COR-L47 (cell line): ENCODE results near the gene DACT2.
"Not testable (repeated sequence)": the region's sequence is repeated elsewhere in the genome, so short reads cannot be mapped to it uniquely, and the experiment has no call there.

ENCODE experiments used
- DNase-seq: peaks from one replicate; lab custom pipeline; 2025; lab: John Stamatoyannopoulos, UW

Gene DACT2

DNA sequence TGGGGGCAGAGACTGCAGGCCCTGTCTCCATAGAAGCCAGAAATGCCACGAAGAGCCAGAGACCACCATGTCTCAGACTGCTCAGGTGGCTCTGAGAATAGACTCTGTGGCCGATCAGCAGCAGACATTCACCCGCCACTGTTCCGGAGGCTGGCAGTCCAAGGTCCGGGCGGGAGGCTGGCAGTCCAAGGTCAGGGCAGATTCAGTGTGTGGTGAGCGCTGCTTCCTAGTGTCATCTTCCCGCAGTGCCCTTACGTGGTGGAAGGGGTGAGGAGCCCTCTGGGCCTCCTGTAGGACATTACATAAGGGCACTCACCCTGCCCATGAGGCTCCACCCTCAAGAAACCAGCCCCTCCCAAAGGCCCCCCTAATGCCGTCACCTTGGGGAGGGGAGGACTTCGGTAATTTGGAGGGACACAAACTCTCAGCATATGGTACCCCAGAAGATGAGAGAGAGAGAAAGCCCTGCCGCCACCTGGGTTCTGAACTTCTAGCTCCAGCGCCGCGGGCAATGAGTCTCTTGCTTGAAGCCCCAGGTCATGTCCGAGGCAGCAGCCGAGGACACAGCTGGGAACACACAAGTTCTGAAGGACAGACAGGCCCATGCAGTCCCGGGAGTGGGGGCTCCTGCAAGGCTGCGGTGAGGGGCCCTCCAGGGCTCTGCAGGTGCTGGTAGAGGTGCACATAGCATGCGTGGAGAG, 36.4 kb downstream of the DACT2 start:
- no peak for DNase-seq

- DNase-seq = no peak
Observed at GRCh38 chr6:168281826-168282225, 37.8 kb downstream of the DACT2 start.

DNA sequence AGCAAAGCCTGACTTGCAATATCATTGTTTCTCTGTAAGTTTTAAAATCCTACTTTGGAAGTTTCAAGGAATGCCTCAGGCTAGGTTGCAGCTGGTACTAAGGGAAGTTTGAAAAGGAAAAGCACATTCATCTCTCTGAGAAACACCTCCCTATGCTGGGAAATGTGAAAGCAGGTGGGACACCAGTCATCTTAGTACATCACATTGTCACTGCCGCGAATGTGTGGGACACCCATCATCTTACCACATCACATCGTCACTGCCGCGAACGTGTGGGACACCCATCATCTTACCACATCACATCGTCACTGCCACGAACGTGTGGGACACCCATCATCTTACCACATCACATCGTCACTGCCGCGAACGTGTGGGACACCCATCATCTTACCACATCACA, 38.3 kb downstream of the DACT2 start:
- DNase-seq = not testable (repeated sequence)

DNA sequence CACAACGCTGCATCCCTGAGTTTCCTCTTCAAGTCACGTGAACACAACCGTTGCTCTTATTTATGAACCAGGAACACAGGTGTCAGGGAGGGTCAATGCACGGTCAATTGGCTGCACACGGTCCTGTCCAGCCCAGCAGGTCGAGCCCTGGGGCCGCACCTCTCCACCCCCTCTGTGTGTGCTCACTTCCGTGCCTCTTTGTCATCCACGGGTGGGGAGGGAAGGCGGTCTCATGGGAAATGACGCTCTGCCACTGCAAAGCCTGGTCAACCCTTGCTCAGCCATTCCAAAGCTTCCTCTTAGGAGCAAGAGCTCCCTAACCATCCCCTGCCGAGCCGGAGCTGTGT, 38.7 kb downstream of the DACT2 start:
- DNase-seq = no peak

GRCh38 chr6:168280020-168280898, 39.3 kb downstream of the DACT2 start:
- DNase-seq = no peak

DNA sequence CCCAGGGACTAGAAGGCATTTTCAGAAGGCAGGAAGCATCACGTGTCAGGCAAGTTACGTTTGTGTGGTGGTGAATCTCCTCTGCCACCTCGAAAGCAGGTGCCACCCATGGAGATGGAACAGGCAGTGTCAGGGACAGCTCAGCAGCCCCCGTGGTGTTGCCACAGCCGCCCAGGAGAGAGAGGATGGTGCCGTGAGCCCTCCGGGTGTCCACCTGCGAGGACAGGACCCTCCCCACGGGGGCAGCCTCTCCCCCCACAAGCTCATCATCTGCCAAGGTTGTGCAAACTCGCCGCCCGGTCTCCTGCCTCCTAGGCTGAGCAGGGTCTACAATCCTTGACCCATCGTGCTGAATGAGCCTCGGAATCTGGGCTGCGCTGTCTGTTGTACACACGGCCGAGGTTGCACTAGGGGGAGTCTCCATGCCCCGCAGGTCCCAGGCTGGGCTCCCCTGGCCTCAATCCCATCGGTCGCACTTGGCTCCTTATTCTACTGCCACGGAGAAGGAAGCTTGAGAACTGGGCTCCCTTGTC, 40.1 kb downstream of the DACT2 start:
- no peak for DNase-seq

GRCh38 chr6:168278904-168279303, 40.7 kb downstream of the DACT2 start:
- no peak for DNase-seq

- DNase-seq = no peak
Observed at GRCh38 chr6:168277274-168277669, 42.3 kb downstream of the DACT2 start.

DNA sequence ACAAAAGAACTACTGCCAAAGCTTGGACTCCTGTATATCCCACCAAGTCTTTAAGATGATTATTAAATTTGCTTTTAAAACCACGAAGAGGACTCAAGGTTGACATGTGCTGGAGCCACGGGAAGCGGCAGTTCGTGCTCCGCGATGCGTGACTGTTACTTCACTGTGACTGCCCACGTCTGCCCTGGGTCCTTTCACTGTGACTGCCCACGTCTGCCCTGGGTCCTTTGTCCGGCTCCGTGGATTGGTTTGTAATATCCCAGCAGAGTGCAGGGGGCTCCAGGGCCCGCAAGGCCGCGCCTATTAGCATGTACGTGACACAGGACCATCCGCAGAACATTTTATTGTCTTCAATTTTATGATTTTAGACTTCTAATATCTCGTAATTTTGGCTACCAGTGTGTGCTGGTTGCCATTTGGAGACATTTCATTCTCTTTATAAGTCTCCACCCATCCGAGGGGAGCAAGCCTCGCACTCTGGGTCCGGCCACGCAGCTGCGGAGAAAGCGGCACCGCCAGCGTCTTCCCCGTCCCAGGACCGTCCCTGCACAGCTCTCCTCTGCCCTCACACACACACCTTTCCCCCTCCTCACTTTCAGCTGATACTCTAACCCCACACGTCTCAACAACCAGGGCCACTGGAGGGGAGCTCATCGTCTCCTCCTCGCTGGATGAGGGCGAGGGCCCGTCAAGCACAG, 42.9 kb downstream of the DACT2 start:
- DNase-seq = no peak

DNA sequence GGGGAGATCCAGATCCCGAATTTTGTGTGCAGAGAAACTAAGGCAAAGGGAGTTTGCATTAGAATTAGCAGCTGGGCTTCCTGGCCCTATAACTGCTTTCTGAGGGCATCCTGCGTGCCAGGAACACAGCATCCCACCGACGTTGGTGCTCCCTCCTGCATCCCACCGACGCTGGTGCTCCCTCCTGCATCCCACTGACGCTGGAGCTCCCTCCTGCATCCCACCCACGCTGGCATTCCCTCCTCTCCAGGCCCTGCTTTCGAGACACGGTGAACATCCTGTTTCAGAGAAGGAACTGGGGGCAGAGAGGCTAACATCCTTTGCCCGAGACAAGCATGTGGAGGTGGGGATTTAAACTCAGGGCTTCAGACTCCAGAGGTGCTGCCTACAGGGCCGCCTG, 44.4 kb downstream of the DACT2 start:
- DNase-seq = no peak

DNA sequence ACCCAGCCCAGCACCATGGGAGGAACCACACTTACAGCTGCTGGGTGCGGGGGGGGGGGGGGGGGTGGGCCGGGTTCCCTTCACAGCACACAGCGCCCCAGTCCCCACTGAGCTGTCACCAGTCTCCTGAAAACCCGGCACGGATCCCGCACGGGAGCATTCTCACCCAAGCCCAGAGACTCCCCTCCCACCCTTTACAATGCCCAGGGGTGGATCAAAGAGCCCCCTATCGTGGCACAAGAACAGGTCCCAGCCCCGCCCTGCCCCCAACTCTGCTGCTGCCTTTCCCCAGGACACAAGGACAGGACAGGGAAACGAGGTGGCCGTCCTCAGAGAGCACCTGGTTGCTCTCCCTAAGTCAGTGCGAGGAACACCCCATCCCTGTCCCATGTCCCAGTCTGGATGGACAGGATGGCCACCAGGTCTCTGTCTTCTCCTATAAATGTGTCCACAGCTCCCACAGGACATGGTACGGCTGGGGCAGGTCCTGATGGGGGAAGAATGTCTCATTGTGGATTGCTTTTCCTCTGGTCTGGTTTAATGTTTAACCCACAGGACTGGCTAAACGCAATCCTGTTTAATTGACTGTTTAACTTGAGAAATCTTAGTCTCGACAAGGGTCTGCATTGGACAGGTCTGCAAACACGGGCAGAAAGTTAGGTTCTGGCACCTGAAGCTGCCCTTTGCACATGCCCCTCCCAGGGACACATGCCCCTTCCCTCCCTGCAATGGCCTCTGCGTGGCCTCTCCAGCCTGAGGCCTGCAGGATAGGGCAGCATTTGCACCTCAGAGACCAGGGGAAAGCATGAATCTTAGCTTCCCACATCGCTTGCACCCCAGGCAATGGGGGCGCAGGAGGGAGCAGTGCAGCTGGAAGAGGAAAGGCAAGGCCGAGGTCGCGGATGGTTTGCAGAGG, 45.3 kb downstream of the DACT2 start:
- no peak for DNase-seq

DNA sequence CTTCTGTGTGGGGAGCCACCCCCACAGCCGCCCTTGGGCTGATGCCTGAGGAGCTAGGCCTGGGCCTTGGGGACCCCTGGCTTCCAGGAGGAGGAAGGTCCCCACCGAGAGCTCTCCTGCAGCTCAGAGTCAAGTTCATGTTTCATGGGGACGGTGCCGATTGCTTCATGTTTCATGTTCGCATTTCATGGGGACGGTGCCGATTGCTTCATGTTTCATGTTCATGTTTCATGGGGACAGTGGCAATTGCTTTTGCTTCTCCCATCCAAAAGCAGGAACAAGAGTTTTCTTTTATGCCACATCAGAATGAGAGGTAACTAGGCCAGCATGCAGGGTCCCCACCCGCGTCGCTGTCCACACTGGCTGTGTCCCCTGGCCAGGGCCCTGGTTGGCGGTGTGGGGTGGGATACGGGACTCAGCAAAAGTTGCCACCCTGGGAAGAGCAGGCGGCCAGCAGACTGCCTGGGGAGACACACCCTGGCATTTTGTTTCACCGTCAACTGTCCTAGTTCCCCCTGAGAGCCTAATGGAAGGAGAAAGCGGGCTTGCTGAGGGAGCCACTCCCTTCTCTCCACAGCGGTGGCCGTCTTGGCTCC, 46.0 kb downstream of the DACT2 start:
- DNase-seq = no peak

DNA sequence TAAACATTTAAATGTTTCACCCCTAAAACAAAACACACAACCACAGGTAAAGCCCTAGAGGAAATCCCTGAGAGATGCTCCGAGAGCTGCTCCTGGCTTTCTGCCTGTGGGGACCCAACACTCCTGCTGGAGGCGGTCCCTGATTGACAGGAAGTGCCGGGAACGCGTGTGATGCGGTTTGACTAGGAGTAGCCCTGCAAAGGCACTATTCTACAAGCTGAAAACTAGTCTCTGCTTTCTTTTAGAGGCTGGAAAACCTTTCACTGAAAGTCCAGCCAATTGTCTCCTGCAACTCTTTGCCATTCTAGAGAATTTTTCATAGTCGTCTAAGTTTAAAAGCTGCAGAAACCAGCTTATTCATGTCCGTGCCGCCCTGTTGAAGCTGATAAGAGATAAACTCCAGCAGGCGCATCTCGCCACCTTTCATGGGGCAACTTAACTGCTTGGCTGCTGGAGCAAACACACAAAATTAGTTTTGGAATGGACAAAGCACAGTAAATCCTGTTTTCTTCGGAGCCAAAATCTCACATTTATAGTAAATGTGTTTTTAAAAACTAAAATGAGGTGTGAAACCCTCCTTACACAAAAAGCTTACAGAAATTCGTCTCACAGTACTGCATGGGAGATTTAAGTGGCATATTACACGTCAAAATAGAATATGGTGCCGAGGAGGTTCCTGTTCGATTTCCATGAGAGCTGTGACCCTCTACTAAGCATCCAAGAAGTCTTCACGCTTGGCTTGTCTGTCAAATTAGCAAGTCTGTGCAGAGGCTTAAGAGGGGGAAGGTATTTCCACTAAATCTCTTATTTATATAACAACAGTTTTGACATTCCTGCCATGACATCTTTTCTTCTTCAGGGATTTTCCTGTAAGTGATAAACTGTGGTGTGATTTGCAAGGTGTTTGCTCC, 46.9 kb downstream of the DACT2 start:
- DNase-seq = no peak

GRCh38 chr6:168270274-168271172, 49.1 kb downstream of the DACT2 start:
- no peak for DNase-seq

GRCh38 chr6:168269455-168270243, 49.9 kb downstream of the DACT2 start:
- DNase-seq = no peak

GRCh38 chr6:168268755-168269154, 50.8 kb downstream of the DACT2 start:
- no peak for DNase-seq

DNA sequence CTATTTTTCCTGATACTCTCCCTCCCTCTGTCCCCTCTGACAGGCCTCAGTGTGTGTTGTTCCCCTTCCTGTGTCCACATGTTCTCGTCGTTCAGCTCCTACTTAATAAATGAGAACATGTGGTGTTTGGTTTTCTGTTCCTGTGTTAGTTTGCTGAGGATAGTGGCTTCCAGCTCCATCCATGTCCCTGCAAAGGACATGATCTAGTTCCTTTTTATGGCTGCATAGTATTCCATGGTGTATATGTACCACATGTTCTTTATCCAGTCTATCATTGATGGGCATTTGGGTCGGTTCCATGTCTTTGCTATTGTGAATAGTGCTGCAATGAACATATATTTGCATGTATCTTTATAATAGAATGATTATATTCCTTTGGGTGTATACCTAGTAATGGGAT, 51.8 kb downstream of the DACT2 start:
- not testable (repeated sequence) for DNase-seq
